ENCODE measurements around the gene ARID1B. TPM values are rescaled to one million over a fixed set of nuclear protein-coding genes. Genes with fewer than 3 reads are reported as not detected.

Gene ARID1B
- total RNA-seq, 1 donor: 55.0 TPM

DNA sequence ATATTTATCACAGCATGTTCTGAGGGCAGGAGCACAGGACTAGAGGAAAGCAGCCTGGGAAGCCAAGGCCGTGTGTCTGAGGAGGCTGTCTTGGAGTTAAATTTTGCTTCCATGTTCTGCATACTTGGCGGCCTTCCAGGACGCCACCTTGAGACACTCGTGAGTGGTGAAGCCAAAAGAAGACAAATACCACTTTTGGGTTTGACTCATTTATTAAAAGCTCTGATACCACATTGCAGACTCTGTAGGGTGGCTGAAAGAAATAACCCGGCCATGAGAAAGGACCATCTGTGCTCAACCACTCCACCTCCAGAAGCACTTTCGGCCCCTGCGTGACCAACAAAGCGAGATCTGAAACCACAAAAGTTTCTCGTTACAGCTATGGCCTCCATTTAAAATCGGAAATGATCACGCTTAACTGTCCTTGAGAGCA, 426.1 kb downstream of the ARID1B start:
- H3K4me1 ChIP-seq (ENCODE audit: insufficient read depth, low read length): peaks cover 3% of the 10 kb centered on the region
- no peak overlapping the region for H3K4me2 ChIP-seq (ENCODE audit: insufficient read depth, low read length)
- no peaks in the 10 kb centered on the region for H3K9me3 ChIP-seq (ENCODE audit: low read depth, low read length)
- H3K79me2 ChIP-seq (ENCODE audit: insufficient read depth, low read length): no peaks in the 10 kb centered on the region
- TF ChIP-seq, protein P1, sequence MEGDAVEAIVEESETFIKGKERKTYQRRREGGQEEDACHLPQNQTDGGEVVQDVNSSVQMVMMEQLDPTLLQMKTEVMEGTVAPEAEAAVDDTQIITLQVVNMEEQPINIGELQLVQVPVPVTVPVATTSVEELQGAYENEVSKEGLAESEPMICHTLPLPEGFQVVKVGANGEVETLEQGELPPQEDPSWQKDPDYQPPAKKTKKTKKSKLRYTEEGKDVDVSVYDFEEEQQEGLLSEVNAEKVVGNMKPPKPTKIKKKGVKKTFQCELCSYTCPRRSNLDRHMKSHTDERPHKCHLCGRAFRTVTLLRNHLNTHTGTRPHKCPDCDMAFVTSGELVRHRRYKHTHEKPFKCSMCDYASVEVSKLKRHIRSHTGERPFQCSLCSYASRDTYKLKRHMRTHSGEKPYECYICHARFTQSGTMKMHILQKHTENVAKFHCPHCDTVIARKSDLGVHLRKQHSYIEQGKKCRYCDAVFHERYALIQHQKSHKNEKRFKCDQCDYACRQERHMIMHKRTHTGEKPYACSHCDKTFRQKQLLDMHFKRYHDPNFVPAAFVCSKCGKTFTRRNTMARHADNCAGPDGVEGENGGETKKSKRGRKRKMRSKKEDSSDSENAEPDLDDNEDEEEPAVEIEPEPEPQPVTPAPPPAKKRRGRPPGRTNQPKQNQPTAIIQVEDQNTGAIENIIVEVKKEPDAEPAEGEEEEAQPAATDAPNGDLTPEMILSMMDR (IDR thresholded peaks at IDR 0.05; ENCODE audit: extremely low read depth, low read depth, low read length): no peak
- DNase-seq (ENCODE audit: insufficient read length, low spot score, missing footprints): no peak
- H3K4me3 ChIP-seq (ENCODE audit: insufficient read depth, low read length): no peak overlapping the region
- H4K20me1 ChIP-seq (ENCODE audit: insufficient read depth, low read length): no peaks in the 10 kb centered on the region
- peaks cover 54% of the 10 kb centered on the region for H3K36me3 ChIP-seq (ENCODE audit: insufficient read depth, low read length)
- no peak overlapping the region for H2AFZ ChIP-seq (ENCODE audit: low read length)
- no peaks in the 10 kb centered on the region for H3K27me3 ChIP-seq (ENCODE audit: insufficient read depth, low read length)
- H3K27ac ChIP-seq (ENCODE audit: low read depth, low read length): no peak overlapping the region

DNA sequence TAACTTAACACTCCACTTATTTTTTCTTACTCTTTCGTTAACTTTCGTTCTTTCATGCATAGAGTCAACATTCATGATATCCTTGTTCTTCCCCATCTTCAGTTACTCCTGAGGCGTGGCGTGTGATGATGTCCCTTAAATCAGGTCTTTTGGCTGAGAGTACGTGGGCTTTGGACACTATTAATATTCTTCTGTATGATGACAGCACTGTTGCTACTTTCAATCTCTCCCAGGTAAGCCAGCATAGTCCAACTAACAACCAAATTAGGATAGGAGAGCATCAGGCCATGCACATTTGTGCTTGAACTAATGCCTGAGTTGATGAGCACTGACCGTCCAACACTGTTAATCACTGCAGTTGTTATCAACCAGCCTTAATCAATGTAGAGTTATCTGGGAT, 426.6 kb downstream of the ARID1B start:
- TF ChIP-seq, protein P1 (IDR thresholded peaks at IDR 0.05; ENCODE audit: extremely low read depth, low read depth, low read length): no peak
- no peak for DNase-seq (ENCODE audit: insufficient read length, low spot score, missing footprints)
- Histone ChIP-seq H2AFZ (ENCODE audit: low read length) (no peak overlapping the region), H3K36me3 (ENCODE audit: insufficient read depth, low read length) (peaks cover 55% of the 10 kb centered on the region), H3K27me3 (ENCODE audit: insufficient read depth, low read length) (no peaks in the 10 kb centered on the region), H4K20me1 (ENCODE audit: insufficient read depth, low read length) (no peaks in the 10 kb centered on the region), H3K9me3 (ENCODE audit: low read depth, low read length) (no peaks in the 10 kb centered on the region), H3K79me2 (ENCODE audit: insufficient read depth, low read length) (no peaks in the 10 kb centered on the region), H3K4me2 (ENCODE audit: insufficient read depth, low read length) (no peak overlapping the region), H3K27ac (ENCODE audit: low read depth, low read length) (no peak overlapping the region), H3K4me3 (ENCODE audit: insufficient read depth, low read length) (no peak overlapping the region), H3K4me1 (ENCODE audit: insufficient read depth, low read length) (no peaks in the 10 kb centered on the region)

DNA sequence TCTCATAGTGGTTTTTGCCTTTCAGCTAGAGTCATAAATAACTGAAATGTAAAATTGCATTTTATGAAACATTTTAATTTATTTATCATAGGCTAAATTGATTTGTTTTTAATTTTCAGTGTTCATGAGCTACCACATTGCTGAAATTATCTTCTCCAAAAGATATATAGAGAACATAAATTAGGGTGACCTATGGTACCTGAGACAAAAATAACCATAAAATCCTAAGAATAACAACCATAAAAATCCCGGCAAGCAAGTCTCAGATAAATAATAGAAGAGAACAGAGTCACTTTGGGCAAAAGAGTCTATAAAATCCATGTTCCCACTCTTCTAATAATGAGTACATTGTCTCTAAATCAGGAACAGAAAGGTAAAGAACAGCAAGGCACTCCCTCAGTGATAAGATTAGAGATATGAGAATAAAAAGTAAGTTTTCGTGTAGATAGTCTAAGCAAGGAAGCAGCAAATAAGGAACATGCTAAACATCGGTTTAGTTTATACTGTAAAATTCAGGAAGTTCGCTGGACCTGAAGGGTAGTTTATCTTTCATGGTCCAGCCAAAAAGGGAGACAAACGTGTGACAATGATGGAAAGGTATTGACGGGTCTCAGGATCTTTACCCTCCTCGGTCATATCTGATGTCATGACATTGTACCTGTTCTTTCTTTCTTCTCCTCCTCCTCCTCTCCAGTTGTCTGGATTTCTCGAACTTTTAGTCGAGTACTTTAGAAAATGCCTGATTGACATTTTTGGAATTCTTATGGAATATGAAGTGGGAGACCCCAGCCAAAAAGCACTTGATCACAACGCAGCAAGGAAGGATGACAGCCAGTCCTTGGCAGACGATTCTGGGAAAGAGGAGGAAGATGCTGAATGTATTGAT, 428.5 kb downstream of the ARID1B start:
- Histone ChIP-seq H3K27ac (ENCODE audit: low read depth, low read length) (no peak overlapping the region), H3K4me2 (ENCODE audit: insufficient read depth, low read length) (no peak overlapping the region), H3K27me3 (ENCODE audit: insufficient read depth, low read length) (no peaks in the 10 kb centered on the region), H3K36me3 (ENCODE audit: insufficient read depth, low read length) (peaks cover 50% of the 10 kb centered on the region), H3K4me1 (ENCODE audit: insufficient read depth, low read length) (no peaks in the 10 kb centered on the region), H3K79me2 (ENCODE audit: insufficient read depth, low read length) (no peaks in the 10 kb centered on the region), H3K4me3 (ENCODE audit: insufficient read depth, low read length) (no peak overlapping the region), H2AFZ (ENCODE audit: low read length) (no peak overlapping the region), H3K9me3 (ENCODE audit: low read depth, low read length) (no peaks in the 10 kb centered on the region), H4K20me1 (ENCODE audit: insufficient read depth, low read length) (no peaks in the 10 kb centered on the region)
- no peak for DNase-seq (ENCODE audit: insufficient read length, low spot score, missing footprints)
- TF ChIP-seq, protein P1 (IDR thresholded peaks at IDR 0.05; ENCODE audit: extremely low read depth, low read depth, low read length): no peak

DNA sequence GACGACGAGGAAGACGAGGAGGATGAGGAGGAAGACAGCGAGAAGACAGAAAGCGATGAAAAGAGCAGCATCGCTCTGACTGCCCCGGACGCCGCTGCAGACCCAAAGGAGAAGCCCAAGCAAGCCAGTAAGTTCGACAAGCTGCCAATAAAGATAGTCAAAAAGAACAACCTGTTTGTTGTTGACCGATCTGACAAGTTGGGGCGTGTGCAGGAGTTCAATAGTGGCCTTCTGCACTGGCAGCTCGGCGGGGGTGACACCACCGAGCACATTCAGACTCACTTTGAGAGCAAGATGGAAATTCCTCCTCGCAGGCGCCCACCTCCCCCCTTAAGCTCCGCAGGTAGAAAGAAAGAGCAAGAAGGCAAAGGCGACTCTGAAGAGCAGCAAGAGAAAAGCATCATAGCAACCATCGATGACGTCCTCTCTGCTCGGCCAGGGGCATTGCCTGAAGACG, 429.2 kb downstream of the ARID1B start:
- H3K9me3 ChIP-seq (ENCODE audit: low read depth, low read length): no peaks in the 10 kb centered on the region
- no peak overlapping the region for H3K27ac ChIP-seq (ENCODE audit: low read depth, low read length)
- TF ChIP-seq, protein P1 (IDR thresholded peaks at IDR 0.05; ENCODE audit: extremely low read depth, low read depth, low read length): no peak
- peaks cover 44% of the 10 kb centered on the region for H3K36me3 ChIP-seq (ENCODE audit: insufficient read depth, low read length)
- no peaks in the 10 kb centered on the region for H4K20me1 ChIP-seq (ENCODE audit: insufficient read depth, low read length)
- H3K4me2 ChIP-seq (ENCODE audit: insufficient read depth, low read length): no peak overlapping the region
- no peaks in the 10 kb centered on the region for H3K4me1 ChIP-seq (ENCODE audit: insufficient read depth, low read length)
- no peaks in the 10 kb centered on the region for H3K79me2 ChIP-seq (ENCODE audit: insufficient read depth, low read length)
- no peak overlapping the region for H2AFZ ChIP-seq (ENCODE audit: low read length)
- H3K4me3 ChIP-seq (ENCODE audit: insufficient read depth, low read length): no peak overlapping the region
- H3K27me3 ChIP-seq (ENCODE audit: insufficient read depth, low read length): no peaks in the 10 kb centered on the region
- no peak for DNase-seq (ENCODE audit: insufficient read length, low spot score, missing footprints)
